ENCODE results near the gene ST6GALNAC4.
A peak's percentile ranks its signal among the peaks of the same experiment; 100 is the strongest.

Gene ST6GALNAC4

GRCh38 chr9:127946728-127947127 lies 29.9 kb upstream of the ST6GALNAC4 start:
- DNase-seq = no peak

GRCh38 chr9:127945942-127946341 lies 29.1 kb upstream of the ST6GALNAC4 start:
- peak in 1 of 14 donors; percentile 31 for DNase-seq

GRCh38 chr9:127945338-127945737 lies 28.5 kb upstream of the ST6GALNAC4 start:
- no peak for DNase-seq

- DNase-seq = peak in 1 of 14 donors; percentile 39
Measured at GRCh38 chr9:127944586-127945218, 27.9 kb upstream of the ST6GALNAC4 start.

GRCh38 chr9:127943731-127944144 lies 26.9 kb upstream of the ST6GALNAC4 start:
- peak in 12 of 14 donors; percentile 66 to 86 (median 76) for DNase-seq

GRCh38 chr9:127943011-127943662 lies 26.3 kb upstream of the ST6GALNAC4 start:
- peak in 1 of 14 donors; percentile 60 for DNase-seq

- peak in 9 of 14 donors; percentile 20 to 71 (median 51) for DNase-seq
Measured at GRCh38 chr9:127942216-127943010, 25.6 kb upstream of the ST6GALNAC4 start.

- no peak for DNase-seq
Measured at GRCh38 chr9:127941961-127942215, 25.0 kb upstream of the ST6GALNAC4 start.

GRCh38 chr9:127941062-127941960 lies 24.5 kb upstream of the ST6GALNAC4 start:
- peak in 1 of 14 donors; percentile 30 for DNase-seq

GRCh38 chr9:127940593-127940992 lies 23.8 kb upstream of the ST6GALNAC4 start:
- no peak for DNase-seq

- DNase-seq = no peak
Measured at GRCh38 chr9:127938298-127938690, 21.5 kb upstream of the ST6GALNAC4 start.

GRCh38 chr9:127937388-127938297 lies 20.8 kb upstream of the ST6GALNAC4 start, which contains the start of gene DPM2:
TSS of gene DPM2 (minus strand) at chr9:127937854. CDS start at chr9:127937820, 34 bp downstream.
- DNase-seq = peak in 12 of 14 donors; percentile 34 to 80 (median 62)

- no peak for DNase-seq
Measured at GRCh38 chr9:127937056-127937387, 20.2 kb upstream of the ST6GALNAC4 start.

- no peak for DNase-seq
Measured at GRCh38 chr9:127936347-127936852, 19.6 kb upstream of the ST6GALNAC4 start.

GRCh38 chr9:127935765-127936221 lies 19.0 kb upstream of the ST6GALNAC4 start:
- no peak for DNase-seq

GRCh38 chr9:127934986-127935385 lies 18.1 kb upstream of the ST6GALNAC4 start:
- DNase-seq = no peak

GRCh38 chr9:127934248-127934647 lies 17.4 kb upstream of the ST6GALNAC4 start:
- DNase-seq = no peak

GRCh38 chr9:127931092-127931881 lies 14.4 kb upstream of the ST6GALNAC4 start:
- DNase-seq = no peak

GRCh38 chr9:127930231-127931091 lies 13.6 kb upstream of the ST6GALNAC4 start, which contains the start of gene PIP5KL1:
TSS of gene PIP5KL1 (minus strand) at chr9:127930777. CDS start at chr9:127930752, 25 bp downstream.
- DNase-seq = peak in 13 of 14 donors; percentile 42 to 83 (median 69)
